Measurements from ENCODE around the gene ROR1. TPM values are rescaled to one million over a fixed set of nuclear protein-coding genes. Genes with fewer than 3 reads are reported as not detected.

The ROR1 gene
- total and polyA plus RNA-seq, 10 of the 15 experiments (the other 5 are each of a cell fraction or from before 2014, with no cell fraction given), result 0.02 to 0.08 (median 0.05) TPM; not detected in 6

DNA sequence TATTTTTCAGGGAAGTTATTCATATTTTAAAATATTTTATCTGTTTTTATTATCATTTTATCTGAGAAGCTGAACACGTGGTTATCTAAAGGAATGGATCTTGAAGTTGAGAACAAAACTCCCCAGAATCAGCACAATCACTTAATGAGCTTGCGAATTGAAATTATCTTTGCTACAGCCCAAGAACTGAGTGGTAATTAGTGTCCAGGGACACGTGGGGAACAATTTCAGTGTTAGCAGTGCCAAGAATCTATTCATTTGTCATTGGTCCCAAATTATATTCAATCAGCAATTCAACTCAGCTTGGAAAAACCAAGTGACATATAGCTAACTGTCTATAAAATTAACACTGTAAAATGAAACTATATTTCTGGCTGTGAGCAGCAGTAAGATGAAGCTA lies 232.0 kb downstream of the ROR1 start:
- Histone ChIP-seq H3K36me3 (ENCODE audit: control insufficient read depth in 2 of 2, insufficient read depth in 2 of 2, low read length in 1 of 2) (no peaks in the 10 kb centered on the region), H3K9ac (ENCODE audit: control insufficient read depth, insufficient read depth, low read length) (no peak overlapping the region), H3K27ac (ENCODE audit: control insufficient read depth, insufficient read depth) (no peak overlapping the region), H3K4me1 (ENCODE audit: control insufficient read depth, insufficient read depth, low read length) (no peaks in the 10 kb centered on the region), H3K4me3 (no peak overlapping the region), H4K20me1 (ENCODE audit: control insufficient read depth, insufficient read depth) (no peaks in the 10 kb centered on the region), H3K9me3 (replicated peaks; ENCODE audit: control insufficient read depth, insufficient read depth, low read length) (no peaks in the 10 kb centered on the region), H3K4me2 (ENCODE audit: control insufficient read depth, insufficient read depth) (no peak overlapping the region), H3K27me3 (replicated peaks in 1 of 2; ENCODE audit: control insufficient read depth in 2 of 2, insufficient read depth in 2 of 2, low read length in 1 of 2) (no peaks in the 10 kb centered on the region; a peak in 1 of 4 replicates), H3K79me2 (ENCODE audit: control insufficient read depth, insufficient read depth, low read length) (no peaks in the 10 kb centered on the region), H2AFZ (ENCODE audit: control insufficient read depth, low read depth, low read length) (no peak overlapping the region)
- ATAC-seq (no peak), FAIRE-seq (no peak), DNase-seq (ENCODE audit: low read depth, low spot score) (no peak)
- WGBS (ENCODE audit: insufficient coverage, insufficient replicate concordance, low lambda C conversion rate, missing lambda C conversion rate), result 35% methylated on average over 3 of the region's 3 CpGs
- TF ChIP-seq GATAD2B (conservative IDR thresholded peaks at IDR 0.05; ENCODE audit: low read depth) (no peak), PAX8 (IDR thresholded peaks at IDR 0.05) (no peak), SMAD5 (IDR thresholded peaks at IDR 0.05; ENCODE audit: low read depth) (no peak), BHLHE40 (IDR thresholded peaks at IDR 0.05; ENCODE audit: borderline replicate concordance in 1 of 2, low read depth in 2 of 2, low read length in 1 of 2) (no peak), ATF2 (IDR thresholded peaks at IDR 0.05; ENCODE audit: low read length) (no peak), SMAD1 (IDR thresholded peaks at IDR 0.05; ENCODE audit: low read depth, partially characterized antibody) (no peak), JUNB (IDR thresholded peaks at IDR 0.05) (no peak)
- TF ChIP-seq, protein P1, sequence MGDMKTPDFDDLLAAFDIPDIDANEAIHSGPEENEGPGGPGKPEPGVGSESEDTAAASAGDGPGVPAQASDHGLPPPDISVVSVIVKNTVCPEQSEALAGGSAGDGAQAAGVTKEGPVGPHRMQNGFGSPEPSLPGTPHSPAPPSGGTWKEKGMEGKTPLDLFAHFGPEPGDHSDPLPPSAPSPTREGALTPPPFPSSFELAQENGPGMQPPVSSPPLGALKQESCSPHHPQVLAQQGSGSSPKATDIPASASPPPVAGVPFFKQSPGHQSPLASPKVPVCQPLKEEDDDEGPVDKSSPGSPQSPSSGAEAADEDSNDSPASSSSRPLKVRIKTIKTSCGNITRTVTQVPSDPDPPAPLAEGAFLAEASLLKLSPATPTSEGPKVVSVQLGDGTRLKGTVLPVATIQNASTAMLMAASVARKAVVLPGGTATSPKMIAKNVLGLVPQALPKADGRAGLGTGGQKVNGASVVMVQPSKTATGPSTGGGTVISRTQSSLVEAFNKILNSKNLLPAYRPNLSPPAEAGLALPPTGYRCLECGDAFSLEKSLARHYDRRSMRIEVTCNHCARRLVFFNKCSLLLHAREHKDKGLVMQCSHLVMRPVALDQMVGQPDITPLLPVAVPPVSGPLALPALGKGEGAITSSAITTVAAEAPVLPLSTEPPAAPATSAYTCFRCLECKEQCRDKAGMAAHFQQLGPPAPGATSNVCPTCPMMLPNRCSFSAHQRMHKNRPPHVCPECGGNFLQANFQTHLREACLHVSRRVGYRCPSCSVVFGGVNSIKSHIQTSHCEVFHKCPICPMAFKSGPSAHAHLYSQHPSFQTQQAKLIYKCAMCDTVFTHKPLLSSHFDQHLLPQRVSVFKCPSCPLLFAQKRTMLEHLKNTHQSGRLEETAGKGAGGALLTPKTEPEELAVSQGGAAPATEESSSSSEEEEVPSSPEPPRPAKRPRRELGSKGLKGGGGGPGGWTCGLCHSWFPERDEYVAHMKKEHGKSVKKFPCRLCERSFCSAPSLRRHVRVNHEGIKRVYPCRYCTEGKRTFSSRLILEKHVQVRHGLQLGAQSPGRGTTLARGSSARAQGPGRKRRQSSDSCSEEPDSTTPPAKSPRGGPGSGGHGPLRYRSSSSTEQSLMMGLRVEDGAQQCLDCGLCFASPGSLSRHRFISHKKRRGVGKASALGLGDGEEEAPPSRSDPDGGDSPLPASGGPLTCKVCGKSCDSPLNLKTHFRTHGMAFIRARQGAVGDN (IDR thresholded peaks at IDR 0.05), result no peak
- BruUV-seq (replicated peaks), result no TSS peak
- ChIA-PET SMC1A (ENCODE audit: uncharacterized antibody, unreplicated experiment) (interaction anchor here (0.7 kb wide), 1 partner anchor 8 kb away, joined by 4 read pairs; no protein-coding TSS in a partner anchor), RAD21 (ENCODE audit: unreplicated experiment) (no interaction called here), POLR2A (no interaction called here), CTCF (interaction anchor here (1.1 to 1.4 kb wide), 3 partner anchors 9 to 132 kb away, joined by 3 read pairs; no protein-coding TSS in a partner anchor)
- intact Hi-C loops (cut with micrococcal nuclease; ENCODE audit: unreplicated experiment), result no loop called here
- in situ Hi-C loops (cut with MboI), result no loop called here
